Activated naive CD4-positive, alpha-beta T cell treated with anti-CD3 and anti-CD28 coated beads, Interleukin-2, amount 50 U/mL, for 72 hours (primary cell): Measurements from ENCODE around the gene RABL2A. TPM values are rescaled to one million over a fixed set of nuclear protein-coding genes. Genes with fewer than 3 reads are reported as not detected.
"Not testable (repeated sequence)": the region's sequence is repeated elsewhere in the genome, so short reads cannot be mapped to it uniquely, and the experiment has no call there.

Experiments
- ATAC-seq, 2 donors: fragments of 150-1000 bp; cut with Tn5 transposase; 2 replicates each; pipeline ENCODE4 v1.10.0; 2021; ENCODE audit warnings: mild to moderate bottlenecking in 2 of 2, moderate library complexity in 2 of 2
- DNase-seq, 2 donors: peaks; one replicate each; pipeline ENCODE4 v3.0.0; 2021 to 2022; ENCODE audit warnings: low spot score in 2 of 2
- H3K27ac Mint-ChIP-seq, 2 donors: one replicate each; pipeline ENCODE4 v1.8.0; 2022; ENCODE audit warnings: mild to moderate bottlenecking in 2 of 2, mixed read lengths in 2 of 2
- H3K36me3 Mint-ChIP-seq, 2 donors: one replicate each; pipeline ENCODE4 v1.8.0; 2022; ENCODE audit warnings: mixed read lengths in 2 of 2
- H3K9me3 Mint-ChIP-seq, 2 donors: one replicate each; pipeline ENCODE4 v1.8.0; 2022; ENCODE audit warnings: mixed read lengths in 2 of 2
- total RNA-seq, 2 donors: library from RNA; stranded (reverse); gene quantifications; one replicate each; pipeline ENCODE4 v1.2.3, GENCODE V29; 2022

The RABL2A gene
- total RNA-seq, 2 donors from 2014 or later = 4.3 to 8.1 TPM

GRCh38 chr2:113602869-113603466, 24.1 kb upstream of the RABL2A start:
- H3K9me3 Mint-ChIP-seq = no peaks in the 10 kb centered on the region
- H3K36me3 Mint-ChIP-seq = no peaks in the 10 kb centered on the region
- DNase-seq (no peak), ATAC-seq (peak in 1 of 2 donors; percentile 64)
- H3K27ac Mint-ChIP-seq = peak overlapping the region in 1 of 2 donors; percentile 90

GRCh38 chr2:113603467-113604084, 23.5 kb upstream of the RABL2A start:
- peak; percentile 78 to 91 for DNase-seq
- H3K9me3 Mint-ChIP-seq, H3K36me3 Mint-ChIP-seq: not testable (repeated sequence)
- peak; percentile 97 to 99 for ATAC-seq
- peak overlapping the region; percentile 90 to 94 for H3K27ac Mint-ChIP-seq

DNA sequence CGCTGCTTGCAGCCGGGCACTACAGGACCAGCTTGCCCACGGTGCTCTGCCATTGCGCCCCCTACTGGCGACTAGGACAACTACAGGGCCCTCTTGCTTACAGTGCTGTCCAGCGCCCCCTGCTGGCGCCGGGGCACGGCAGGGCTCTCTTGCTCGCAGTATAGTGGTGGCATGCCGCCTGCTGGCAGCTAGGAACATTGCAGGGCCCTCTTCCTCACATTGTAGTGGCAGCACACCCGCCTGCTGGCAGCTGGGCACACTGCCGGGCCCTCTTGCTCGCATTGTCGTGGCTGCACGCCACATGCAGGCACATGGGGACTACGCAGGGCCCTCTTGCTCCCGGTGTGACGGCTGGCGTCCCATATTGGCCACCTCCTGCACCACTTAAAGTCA, 23.0 kb upstream of the RABL2A start:
- not testable (repeated sequence) for H3K9me3 Mint-ChIP-seq, H3K36me3 Mint-ChIP-seq
- peak overlapping the region; percentile 74 to 90 for H3K27ac Mint-ChIP-seq
- ATAC-seq (peak in 1 of 2 donors; percentile 13), DNase-seq (peak; percentile 89 to 95)

DNA sequence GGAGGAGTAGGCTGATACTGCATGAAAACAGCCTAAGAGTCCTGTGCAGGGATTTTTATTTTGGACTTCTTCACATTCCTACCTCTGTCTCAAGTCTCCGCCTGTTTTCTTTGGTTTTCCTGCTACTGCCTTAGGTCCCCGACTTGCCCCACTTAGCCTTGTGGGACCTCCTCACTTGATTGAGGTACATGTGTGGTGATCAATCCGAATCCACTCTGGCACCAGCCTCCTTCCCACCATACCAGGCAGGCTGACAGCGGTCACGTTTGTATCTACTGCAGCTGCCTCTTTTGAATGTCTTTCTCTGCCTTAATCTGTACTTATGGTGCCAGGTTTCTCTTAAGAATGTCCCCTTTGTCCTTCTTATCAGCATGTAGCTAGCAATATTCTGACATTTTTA, 22.4 kb upstream of the RABL2A start:
- H3K36me3 Mint-ChIP-seq, H3K9me3 Mint-ChIP-seq, DNase-seq, ATAC-seq: not testable (repeated sequence)
- peak overlapping the region; percentile 74 to 90 for H3K27ac Mint-ChIP-seq

DNA sequence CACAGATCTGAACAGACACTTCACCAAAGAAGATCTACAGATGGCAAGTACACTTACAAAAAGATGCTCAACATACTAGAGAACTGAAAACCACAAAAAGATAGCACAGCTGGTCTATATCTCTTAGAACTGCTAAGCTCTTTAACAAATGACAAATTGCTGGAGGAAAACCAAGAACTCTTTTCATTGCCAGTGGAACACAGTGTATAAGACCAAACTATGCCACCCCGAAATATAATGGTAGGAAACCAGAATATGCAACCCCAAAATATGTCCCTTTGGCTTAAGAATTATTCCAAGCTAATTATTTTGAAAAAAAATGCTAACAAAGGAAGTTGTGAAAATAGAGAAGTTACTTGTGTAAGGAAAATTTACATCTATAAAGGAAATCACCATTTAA, 21.0 kb upstream of the RABL2A start:
- H3K27ac Mint-ChIP-seq, H3K9me3 Mint-ChIP-seq, H3K36me3 Mint-ChIP-seq, DNase-seq, ATAC-seq: not testable (repeated sequence)

DNA sequence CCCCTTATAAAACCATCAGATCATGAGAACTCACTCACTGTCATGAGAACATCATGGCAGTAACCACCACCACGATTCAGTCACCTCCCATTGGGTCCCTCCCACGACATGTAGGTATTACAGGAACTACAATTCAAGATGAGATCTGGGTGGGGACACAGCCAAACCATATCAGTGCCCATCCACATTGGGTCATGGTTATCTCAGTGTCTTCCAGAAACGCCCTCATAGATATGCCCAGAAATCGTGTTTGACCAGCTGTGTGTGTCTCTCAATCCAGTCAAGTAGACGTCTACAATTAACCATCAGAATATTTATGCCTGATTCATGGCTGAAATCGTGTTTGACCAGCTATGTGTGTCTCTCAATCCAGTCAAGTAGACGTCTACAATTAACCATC, 17.2 kb upstream of the RABL2A start:
- H3K36me3 Mint-ChIP-seq, H3K27ac Mint-ChIP-seq, DNase-seq, ATAC-seq, H3K9me3 Mint-ChIP-seq: not testable (repeated sequence)

GRCh38 chr2:113621002-113621401, 6.1 kb upstream of the RABL2A start:
- not testable (repeated sequence) for H3K27ac Mint-ChIP-seq, DNase-seq, H3K9me3 Mint-ChIP-seq, H3K36me3 Mint-ChIP-seq, ATAC-seq

- H3K9me3 Mint-ChIP-seq, ATAC-seq, DNase-seq, H3K36me3 Mint-ChIP-seq: not testable (repeated sequence)
- H3K27ac Mint-ChIP-seq = peak overlapping the region in 1 of 2 donors; percentile 90
Observed at GRCh38 chr2:113625906-113626305, 1.2 kb upstream of the RABL2A start.

DNA sequence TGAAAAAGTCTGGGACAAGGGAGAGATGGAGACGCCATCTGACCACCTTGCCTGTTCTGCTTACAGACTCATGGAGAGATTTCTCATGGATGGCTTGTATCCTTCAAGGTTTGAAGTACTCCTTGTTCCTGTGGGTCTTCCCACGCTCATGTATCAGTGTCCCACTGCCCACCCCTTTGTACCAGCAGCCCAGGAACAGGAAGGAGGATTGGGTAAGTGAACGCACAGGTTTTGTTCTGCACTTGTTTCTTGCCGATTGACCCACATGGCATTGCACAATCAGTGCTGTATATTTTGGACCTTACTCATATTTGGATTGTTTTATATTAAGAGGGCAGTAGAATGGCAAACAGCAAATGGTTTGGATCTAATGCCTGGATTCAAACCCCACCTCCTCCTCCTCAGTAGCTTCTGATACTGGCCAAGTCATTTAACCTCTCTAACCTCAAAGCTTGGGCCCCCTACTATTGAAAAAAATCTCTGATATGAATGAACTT, 5.8 kb downstream of the RABL2A start:
- ATAC-seq, H3K36me3 Mint-ChIP-seq: not testable (repeated sequence)

DNA sequence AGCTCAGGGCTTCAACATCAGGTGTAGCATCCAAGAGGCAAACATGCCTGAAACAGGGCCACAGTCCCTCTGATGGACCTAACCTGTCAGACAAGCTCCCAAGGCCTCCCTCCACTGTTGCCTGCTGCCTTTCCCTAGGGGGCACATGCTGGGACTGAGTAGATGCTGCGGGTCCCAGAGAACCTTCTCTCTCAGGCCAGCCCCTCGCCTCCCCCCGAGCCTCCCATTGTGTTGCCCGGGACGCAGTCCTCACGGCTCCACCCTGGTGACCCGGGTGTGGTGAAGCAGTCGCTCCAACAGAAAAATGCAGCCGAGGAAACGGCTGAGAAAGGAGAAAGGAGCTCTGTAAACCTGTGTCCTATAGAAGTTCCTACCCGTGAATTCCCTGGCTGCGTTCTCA, 8.3 kb downstream of the RABL2A start:
- not testable (repeated sequence) for H3K27ac Mint-ChIP-seq, H3K9me3 Mint-ChIP-seq, H3K36me3 Mint-ChIP-seq, ATAC-seq, DNase-seq

More for the DNA sequence above, 5.8 kb downstream of the RABL2A start:
- H3K9me3 Mint-ChIP-seq, H3K27ac Mint-ChIP-seq, DNase-seq: not testable (repeated sequence)

- not testable (repeated sequence) for H3K9me3 Mint-ChIP-seq, H3K36me3 Mint-ChIP-seq, ATAC-seq, H3K27ac Mint-ChIP-seq, DNase-seq
Observed at GRCh38 chr2:113636226-113636625, 9.2 kb downstream of the RABL2A start.

DNA sequence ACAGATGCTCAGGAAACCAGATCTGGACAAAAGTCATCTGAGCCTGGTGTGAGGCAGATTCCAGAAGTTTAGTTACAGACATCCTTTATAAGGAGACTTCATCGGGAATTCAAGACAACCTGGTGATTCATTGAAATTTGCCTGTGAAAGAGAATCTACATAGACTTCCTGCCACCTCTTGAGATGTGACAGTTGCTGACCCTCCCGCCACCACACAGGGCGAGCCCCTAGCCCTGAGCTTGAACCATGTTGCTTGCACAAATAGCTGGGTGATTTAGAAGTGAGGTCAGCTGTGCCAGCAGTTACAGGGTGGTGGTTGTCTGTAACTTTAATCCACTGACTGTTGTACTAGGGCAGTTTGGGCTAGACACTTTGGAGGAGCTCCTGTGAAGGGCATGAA, 11.0 kb downstream of the RABL2A start:
- H3K36me3 Mint-ChIP-seq, H3K27ac Mint-ChIP-seq, H3K9me3 Mint-ChIP-seq, DNase-seq, ATAC-seq: not testable (repeated sequence)

DNA sequence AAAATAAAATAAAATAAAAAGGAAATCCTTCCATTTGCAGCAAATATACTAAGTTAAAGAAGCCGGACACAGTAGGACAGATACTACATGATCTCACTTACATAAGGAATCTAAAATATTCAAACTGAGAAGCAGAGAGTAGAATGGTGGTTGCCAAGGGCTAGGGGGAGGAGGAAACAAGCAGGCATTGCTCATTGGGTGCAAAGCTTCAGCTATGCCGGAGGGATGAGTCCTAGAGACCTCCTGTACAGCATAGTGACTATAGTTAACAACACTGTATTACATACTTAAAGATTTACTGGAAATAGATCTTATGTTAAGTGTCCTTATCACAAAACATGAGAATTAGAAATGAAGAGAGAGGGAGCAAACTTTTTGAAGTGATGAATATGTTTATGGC, 19.2 kb downstream of the RABL2A start:
- DNase-seq, ATAC-seq, H3K27ac Mint-ChIP-seq, H3K36me3 Mint-ChIP-seq, H3K9me3 Mint-ChIP-seq: not testable (repeated sequence)

DNA sequence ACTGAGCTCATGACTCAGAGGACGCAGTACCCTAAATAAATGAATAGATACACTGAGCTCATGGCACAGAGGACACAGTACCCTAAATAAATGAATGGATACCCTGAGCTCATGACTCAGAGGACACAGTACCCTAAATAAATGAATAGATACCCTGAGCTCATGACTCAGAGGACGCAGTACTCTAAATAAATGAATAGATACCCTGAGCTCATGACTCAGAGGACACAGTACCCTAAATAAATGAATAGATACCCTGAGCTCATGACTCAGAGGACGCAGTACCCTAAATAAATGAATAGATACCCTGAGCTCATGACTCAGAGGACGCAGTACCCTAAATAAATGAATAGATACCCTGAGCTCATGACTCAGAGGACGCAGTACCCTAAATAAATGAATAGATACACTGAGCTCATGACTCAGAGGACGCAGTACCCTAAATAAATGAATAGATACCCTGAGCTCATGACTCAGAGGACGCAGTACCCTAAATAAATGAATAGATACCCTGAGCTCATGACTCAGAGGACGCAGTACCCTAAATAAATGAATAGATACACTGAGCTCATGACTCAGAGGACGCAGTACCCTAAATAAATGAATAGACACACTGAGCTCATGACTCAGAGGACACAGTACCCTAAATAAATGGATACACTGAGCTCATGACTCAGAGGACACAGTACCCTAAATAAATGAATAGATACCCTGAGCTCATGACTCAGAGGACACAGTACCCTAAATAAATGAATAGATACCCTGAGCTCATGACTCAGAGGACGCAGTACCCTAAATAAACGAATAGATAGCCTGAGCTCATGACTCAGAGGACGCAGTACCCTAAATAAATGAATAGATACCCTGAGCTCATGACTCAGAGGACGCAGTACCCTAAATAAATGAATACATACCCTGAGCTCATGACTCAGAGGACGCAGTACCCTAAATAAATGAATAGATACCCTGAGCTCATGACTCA, 24.1 kb downstream of the RABL2A start:
- H3K36me3 Mint-ChIP-seq, H3K9me3 Mint-ChIP-seq, ATAC-seq, DNase-seq, H3K27ac Mint-ChIP-seq: not testable (repeated sequence)

- H3K36me3 Mint-ChIP-seq, DNase-seq, ATAC-seq, H3K27ac Mint-ChIP-seq, H3K9me3 Mint-ChIP-seq: not testable (repeated sequence)
Observed at GRCh38 chr2:113652599-113652998, 25.5 kb downstream of the RABL2A start.

- not testable (repeated sequence) for H3K9me3 Mint-ChIP-seq, DNase-seq, H3K27ac Mint-ChIP-seq, ATAC-seq, H3K36me3 Mint-ChIP-seq
Observed at GRCh38 chr2:113656031-113656624, 29.1 kb downstream of the RABL2A start.
